ENCODE data around the gene SEMA3B. TPM values are rescaled to one million over a fixed set of nuclear protein-coding genes. Genes with fewer than 3 reads are reported as not detected.

The SEMA3B gene
- total and polyA plus RNA-seq, 9 of the 15 experiments (the other 6 are each of a cell fraction or from before 2014, with no cell fraction given) = 0.03 to 1.8 (median 0.55) TPM; not detected in 1

GRCh38 chr3:50260027-50260941 is 8.7 kb upstream of the SEMA3B start:
- ATAC-seq = peak; percentile 97
- TF ChIP-seq CBX8 (IDR thresholded peaks at IDR 0.05; ENCODE audit: borderline replicate concordance, extremely low read depth, low read depth, low read length, poor library complexity, severe bottlenecking) = no peak
- TF ChIP-seq TFAP4 (CRISPR knock-in tag; IDR thresholded peaks at IDR 0.05; ENCODE audit: borderline replicate concordance) = peak; percentile 64; the same call in 1 of the 2 replicates
- peak; percentile 73 for TF ChIP-seq BHLHE40 (IDR thresholded peaks at IDR 0.05; ENCODE audit: low read length)
- TF ChIP-seq CREB1 (IDR thresholded peaks at IDR 0.05) = peak; percentile 79
- TF ChIP-seq CREB1 (CRISPR knock-in tag; IDR thresholded peaks at IDR 0.05) = peak; percentile 88
- TF ChIP-seq XRCC5 (IDR thresholded peaks at IDR 0.05; ENCODE audit: low read depth, low read length) = peak; percentile 81
- TF ChIP-seq VEZF1 (CRISPR knock-in tag; IDR thresholded peaks at IDR 0.05) = peak; percentile 42; the same call in 1 of the 2 replicates
- TF ChIP-seq POLR2A (conservative IDR thresholded peaks at IDR 0.05) = peak; percentile 39; the same call in 1 of the 2 replicates
- peak; percentile 88 for TF ChIP-seq PCBP1 (IDR thresholded peaks at IDR 0.05; ENCODE audit: low read depth, low read length, poor library complexity, severe bottlenecking)
- TF ChIP-seq POLR2AphosphoS5 (IDR thresholded peaks at IDR 0.05; ENCODE audit: control insufficient read depth, insufficient read depth, low read depth, low read length) = peak; percentile 50; the same call in 1 of the 2 replicates
- TF ChIP-seq SMC3 (conservative IDR thresholded peaks at IDR 0.05; ENCODE audit: insufficient read depth, low read depth, low read length) = peak; percentile 56
- TF ChIP-seq CTCFL (IDR thresholded peaks at IDR 0.05; ENCODE audit: borderline replicate concordance, insufficient read depth, low read depth, low read length, poor library complexity, severe bottlenecking) = peak; percentile 91

More at GRCh38 chr3:50260027-50260941, 8.7 kb upstream of the SEMA3B start:
- H3K9me1 ChIP-seq (ENCODE audit: control insufficient read depth, insufficient read depth, low read length) = no peaks in the 10 kb centered on the region
- intact Hi-C loops (cut with micrococcal nuclease) = no loop called here
- BruUV-seq (replicated peaks) = TSS peak; percentile 35
- H2AFZ ChIP-seq (ENCODE audit: low read depth, low read length) = peak overlapping the region; percentile 84
- peaks cover 3% of the 10 kb centered on the region; the same call in 1 of the 3 replicates for H3K79me2 ChIP-seq (ENCODE audit: control insufficient read depth, insufficient read depth, low read length)
- FAIRE-seq (peak; percentile 62), DNase-seq (ENCODE audit: extremely low read depth in 1 of 4, low spot score in 3 of 4) (peak; percentile 90 to 92 (median 91))
- peak overlapping the region; percentile 73 to 94 for H3K9ac ChIP-seq (ENCODE audit: insufficient read depth in 1 of 2, low read depth in 2 of 2, low read length in 2 of 2)
- 9% methylated on average over 26 of the region's 70 CpGs for WGBS (ENCODE audit: insufficient coverage, low coverage, missing lambda C conversion rate)
- POLR2A ChIA-PET = interaction anchor here (0.5 to 1.7 kb wide), 6 partner anchors 12 to 1882 kb away, joined by 3 to 8 read pairs (median 4); no protein-coding TSS in a partner anchor
- H3K9me3 ChIP-seq (replicated peaks; ENCODE audit: control insufficient read depth, insufficient read depth, low read depth, low read length) = peaks cover 4% of the 10 kb centered on the region; the same call in 1 of the 2 replicates
- H3K4me2 ChIP-seq (ENCODE audit: insufficient read depth, low read length) = peak overlapping the region; percentile 82
- peaks cover 23% of the 10 kb centered on the region; the same call in 2 of the 3 replicates for H3K36me3 ChIP-seq (ENCODE audit: control insufficient read depth, insufficient read depth, low read length)
- H3K4me3 ChIP-seq = peak overlapping the region; percentile 58
- H3K4me1 ChIP-seq (replicated peaks in 1 of 2; ENCODE audit: control insufficient read depth in 2 of 2, insufficient read depth in 2 of 2, low read length in 2 of 2) = peaks cover 6 to 37% of the 10 kb centered on the region in 2 experiments; a peak in 4 of 5 replicates
- CTCF ChIA-PET (ENCODE audit: low intra/inter-chr PET ratio) = interaction anchor here (0.9 to 1.7 kb wide), 5 partner anchors 12 to 282 kb away, joined by 3 to 7 read pairs (median 5); no protein-coding TSS in a partner anchor
- H3K27ac ChIP-seq (ENCODE audit: extremely low read depth, low read depth, low read length) = peak overlapping the region; percentile 84
- no peaks in the 10 kb centered on the region for H4K20me1 ChIP-seq (replicated peaks; ENCODE audit: control insufficient read depth, insufficient read depth, low read length)
- in situ Hi-C loops (cut with MboI) = no loop called here
- H3K27me3 ChIP-seq (ENCODE audit: control insufficient read depth in 2 of 2, insufficient read depth in 2 of 2, low read length in 2 of 2) = no peaks in the 10 kb centered on the region
